ENCODE data around the gene XPO1.
"Not testable (repeated sequence)": the region's sequence is repeated elsewhere in the genome, so short reads cannot be mapped to it uniquely, and the experiment has no call there.

Gene XPO1

DNA sequence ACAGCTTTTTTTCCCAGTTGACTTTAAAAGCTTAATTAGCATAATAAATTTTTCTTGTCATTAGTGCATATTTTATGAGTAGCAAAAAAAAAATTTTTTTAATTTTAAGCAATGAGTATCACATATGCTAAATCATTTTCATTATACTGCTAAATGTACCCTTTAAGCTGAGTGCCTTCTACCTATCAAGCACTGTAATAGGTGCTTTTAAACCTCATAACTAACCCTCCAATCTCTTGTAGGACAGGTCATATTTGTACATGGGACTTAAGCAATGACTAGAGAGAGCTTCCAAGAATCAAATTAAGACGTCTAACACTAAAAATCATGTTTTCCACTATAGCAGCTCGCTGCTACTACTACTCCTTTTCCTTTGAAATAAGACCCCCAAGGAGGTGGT, 7.4 kb downstream of the XPO1 start:
- DNase-seq = no peak

DNA sequence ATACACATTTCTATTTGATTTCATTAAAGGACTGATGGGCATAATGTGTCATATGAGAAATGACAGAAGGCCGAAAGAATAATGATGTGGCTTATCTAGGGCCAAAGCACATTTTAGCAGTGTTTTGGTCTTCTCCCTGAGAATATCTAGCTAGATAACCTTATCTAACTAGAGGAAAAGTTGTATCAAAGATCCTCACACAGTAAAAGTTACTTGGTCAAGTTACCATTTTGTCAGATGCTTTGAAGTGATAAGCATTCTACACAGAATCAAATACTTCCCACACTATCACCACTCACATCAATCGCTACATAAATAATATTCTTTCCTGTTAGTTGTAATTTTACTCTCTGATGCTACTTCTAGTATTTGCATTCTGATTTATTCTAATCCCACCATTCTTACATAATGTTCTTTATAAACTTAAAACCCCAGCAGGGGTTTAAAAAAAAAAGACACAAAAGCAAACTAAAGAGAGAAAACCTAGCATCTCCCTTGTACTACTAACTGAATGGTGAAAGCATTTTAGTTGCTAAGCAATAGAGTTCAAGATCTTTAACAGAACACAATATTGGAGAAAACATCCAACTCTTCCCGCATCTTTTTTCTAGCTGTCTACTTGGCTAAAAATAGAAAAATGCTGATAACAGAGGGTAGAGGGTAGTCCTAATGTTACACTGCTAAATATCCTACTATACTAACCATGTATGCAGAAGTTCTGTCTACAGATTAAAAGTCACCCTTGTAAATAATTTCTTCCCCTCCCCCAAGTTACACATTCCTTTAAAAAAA, 8.0 kb downstream of the XPO1 start:
- no peak for DNase-seq

DNA sequence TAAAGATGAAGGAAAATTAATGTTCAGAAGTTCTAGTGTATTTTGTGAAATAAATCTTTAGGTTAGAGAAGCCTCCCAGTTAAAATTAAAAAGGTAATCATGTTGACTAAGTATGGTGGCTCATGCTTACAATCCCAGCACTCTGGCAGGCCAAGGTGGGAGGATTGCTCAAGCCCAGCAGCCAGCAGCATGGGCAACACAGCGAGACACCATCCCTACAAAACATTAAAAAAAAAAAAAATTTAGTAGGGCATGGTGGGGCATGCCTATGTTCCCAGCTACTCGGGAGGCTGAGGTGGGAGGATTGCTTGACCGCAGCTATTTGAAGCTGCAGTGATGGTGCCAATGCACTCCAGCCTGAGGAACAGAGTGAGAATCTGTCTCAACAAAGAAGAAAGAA, 17.9 kb downstream of the XPO1 start:
- no peak for DNase-seq

GRCh38 chr2:61512768-61513398, 25.3 kb downstream of the XPO1 start:
- DNase-seq = no peak

- DNase-seq = no peak
These were observed 27.2 kb downstream of the XPO1 start for GRCh38 chr2:61510674-61511671.

DNA sequence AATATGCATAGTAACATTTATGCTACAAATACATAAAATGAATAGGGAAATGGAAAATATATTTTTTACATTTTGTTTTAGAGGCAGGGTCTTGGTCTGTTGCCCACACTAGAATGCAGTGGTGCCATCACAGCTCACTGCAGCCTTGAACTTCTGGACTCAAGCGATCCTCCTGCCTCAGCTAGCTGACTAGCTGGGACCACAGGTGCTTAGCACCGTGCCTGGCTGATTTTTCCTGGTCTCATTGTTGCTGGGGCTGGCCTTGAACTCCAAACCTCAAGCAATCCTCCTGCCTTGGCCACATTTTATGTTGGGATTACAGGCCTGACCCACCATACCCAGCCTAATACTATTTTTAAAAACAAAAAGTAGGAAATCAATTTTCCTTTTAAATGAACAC, 33.2 kb downstream of the XPO1 start:
- no peak for DNase-seq

- DNase-seq = no peak
These were observed 39.1 kb downstream of the XPO1 start for GRCh38 chr2:61499060-61499459.

DNA sequence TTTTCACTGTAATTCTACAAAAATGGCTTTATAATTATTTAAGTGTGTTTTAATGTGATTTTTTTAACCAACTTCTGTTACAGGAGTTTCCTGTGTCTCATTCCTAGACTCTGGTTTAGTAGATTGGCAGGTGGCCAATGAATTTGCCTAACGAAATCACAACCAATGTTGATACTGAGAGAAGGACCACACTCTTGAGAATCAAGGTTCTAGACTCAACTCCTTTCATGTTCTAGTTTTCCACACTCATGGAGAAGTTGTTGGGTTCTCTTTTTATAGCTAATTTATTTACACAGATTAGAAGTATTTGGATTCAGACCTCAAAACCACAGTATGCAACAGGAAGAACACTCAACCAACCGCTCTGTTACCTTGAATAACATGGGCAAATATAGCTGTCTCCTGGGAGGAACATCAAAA, 44.6 kb downstream of the XPO1 start:
- no peak for DNase-seq

DNA sequence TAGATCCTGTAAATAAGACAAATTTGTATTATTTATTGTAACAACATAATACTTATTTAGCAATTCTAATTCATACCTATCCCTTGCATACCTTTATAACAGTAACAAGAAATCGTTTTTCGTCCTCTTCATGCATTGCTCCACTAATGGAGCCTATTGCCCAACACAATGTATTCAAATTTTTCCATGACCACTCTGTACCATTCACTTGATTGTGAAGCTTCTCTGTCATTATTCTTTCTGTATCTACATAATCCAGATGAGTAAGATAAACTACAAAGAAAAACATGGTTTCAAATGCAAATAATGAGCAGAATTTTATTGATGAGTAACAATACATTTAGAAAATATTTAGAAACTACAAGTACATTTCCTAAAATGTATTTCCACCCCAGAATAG, 45.7 kb downstream of the XPO1 start:
- DNase-seq = no peak

- DNase-seq = no peak
These were observed 52.9 kb downstream of the XPO1 start for GRCh38 chr2:61485281-61485680.

DNA sequence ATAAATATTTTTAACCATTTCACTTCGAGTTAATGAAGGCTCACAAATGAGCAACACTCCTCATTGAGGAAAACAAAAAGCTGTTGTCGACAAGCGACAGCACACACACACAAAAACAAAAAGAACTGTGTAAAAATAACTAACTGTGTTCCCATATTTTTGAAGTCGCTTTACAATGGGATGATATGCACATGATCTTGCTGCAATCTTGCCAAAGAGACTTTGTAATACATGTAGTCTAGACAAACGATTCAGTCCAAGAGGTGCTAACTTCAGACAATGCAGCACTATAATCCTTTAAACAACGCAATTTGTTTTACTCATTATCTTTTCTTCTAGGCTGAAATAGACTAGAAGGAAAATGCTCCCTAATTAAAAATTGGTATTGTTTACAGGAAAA, 60.1 kb downstream of the XPO1 start:
- no peak for DNase-seq

- DNase-seq = not testable (repeated sequence)
These were observed 61.1 kb downstream of the XPO1 start for GRCh38 chr2:61476929-61477589.

GRCh38 chr2:61471905-61472805, 66.0 kb downstream of the XPO1 start:
- DNase-seq = no peak

DNA sequence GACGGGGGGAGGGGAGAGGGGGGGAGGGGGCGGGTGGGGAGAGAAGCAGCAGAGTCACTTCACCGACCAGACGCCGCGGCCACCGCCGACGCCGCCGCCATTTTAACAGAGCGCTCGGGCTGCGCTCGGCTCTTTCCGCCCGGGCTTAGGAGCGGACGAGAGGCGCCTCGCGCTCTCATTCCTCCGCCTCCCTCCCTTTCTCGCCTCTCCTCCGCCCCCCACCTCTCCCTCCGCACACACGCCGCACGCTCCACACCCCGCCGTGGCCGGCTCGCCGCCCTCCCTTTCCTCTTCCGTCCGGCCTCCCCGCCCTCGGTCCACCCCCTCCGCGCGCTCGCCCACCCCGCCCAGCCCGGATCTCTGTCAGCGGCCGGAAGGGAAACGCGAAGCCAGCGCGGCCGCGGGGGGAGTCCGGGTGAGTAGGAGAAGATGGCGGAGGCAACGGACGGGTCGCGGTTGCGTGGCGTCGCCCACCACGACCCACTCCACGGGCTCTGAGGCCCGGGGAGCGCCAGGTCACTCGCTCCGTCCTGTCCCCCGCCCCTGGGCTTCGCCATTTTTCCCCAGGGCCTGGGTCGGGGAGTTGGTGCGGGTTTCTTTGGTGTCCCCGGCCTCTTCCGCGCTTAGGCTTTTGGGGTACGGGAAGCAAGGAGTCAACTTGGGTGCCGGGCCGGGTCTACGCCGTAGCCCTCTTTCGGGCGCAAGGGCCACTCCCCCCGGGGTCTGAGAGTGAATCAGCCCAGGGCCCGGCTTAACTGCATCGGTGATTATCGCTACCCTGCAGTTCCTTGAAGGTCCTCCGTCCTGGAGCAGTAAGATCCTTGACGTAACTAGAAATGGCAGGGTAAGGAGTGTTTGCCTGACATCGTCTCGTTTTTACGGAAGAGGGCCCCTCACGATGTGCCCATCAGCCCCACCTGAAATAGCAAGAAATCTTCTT, 66.9 kb downstream of the XPO1 start, which contains the start of gene USP34:
Gene USP34, minus strand, starts transcription at position 123 of the 940 bp plus-strand sequence. CDS start 395 bp downstream, outside the sequence.
- DNase-seq = peak; percentile 86

DNA sequence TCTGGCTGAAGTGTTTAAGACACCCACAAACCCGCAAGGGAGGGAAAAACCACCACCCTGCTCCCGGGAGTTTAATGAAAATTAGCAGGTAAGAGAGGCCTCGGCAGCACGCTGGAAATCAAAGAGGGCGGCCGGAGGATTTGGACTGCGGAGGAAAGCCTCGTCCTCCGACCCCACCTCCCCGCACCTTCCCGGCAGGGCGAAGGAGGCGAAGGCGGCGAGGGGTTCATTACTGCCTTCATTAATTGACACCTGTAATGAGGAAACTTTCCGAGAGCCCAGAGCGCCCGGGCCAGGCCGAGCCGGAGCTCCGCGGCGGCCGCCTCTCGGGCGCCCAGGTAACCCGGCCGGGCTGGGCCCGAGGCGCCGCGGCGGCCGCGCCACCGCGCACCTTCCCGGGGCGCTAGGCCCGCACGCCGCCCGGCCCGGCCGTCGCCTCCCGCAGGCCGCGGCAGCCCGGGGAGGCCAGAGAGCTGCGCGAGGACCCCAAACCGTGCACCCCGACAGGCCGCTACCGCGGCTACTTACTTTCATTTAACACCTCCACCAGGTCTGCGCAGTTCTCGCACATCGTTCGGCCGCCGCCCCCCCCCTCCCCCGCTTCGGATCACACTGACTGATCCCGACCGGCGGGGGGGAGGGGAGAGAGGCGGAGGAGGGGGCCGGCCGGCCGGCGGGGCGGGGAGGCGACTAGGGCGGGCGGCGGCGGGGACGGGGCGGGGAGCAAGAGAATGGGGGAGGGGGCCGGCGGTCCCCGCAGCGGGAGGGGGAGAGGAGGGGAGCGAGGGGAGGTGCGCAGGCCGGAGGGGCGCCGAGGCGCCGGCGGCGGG, 67.8 kb downstream of the XPO1 start:
- DNase-seq = peak; percentile 70

DNA sequence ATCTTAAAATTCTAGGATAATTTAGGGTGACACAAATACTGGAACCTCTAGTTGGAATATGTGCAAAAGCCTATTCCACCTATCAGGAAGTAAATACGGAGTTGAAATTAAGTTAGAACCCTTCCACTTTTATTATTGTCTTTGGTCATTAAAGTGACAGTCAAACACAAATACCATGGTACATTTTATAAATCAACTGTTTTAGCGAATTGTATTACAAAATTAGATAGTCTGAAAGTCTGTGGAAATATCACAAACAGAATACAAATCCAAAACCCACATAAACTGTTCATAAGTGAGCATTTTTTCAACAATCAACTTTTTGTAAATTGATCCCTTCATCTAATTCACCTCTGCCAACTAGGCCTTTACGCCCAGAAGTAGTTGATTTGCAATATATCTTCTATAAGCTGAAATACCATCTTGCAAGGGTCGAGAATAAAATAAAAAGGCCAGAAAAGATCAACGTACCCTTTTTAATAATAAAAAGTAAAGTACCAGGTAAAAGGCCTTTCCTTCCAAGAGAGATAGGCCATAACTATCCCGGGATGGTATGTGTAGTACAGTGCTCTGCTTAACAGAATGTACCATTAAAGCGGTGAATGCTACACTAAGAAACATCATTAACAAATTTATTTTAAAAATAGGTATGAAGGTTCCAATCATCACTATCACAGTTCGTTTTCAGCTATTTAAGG, 68.6 kb downstream of the XPO1 start:
- no peak for DNase-seq

DNA sequence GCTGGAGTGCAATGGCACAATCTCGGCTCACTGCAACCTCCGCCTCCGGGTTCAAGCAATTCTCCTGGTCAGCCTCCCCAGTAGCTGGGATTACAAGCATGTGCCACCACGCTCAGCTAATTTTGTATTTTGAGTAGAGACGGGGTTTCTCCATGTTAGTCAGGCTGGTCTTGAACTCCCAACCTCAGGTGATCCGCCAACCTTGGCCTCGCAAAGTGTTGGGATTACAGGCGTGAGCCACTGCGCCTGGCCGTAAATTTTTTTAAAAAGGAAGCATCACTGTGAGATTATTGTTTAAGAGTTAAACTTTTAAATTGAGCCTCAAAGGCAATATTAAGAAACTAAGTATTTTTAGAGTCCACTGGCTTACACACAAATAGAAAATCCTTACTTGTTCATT, 69.9 kb downstream of the XPO1 start:
- not testable (repeated sequence) for DNase-seq

GRCh38 chr2:61465045-61465444, 73.1 kb downstream of the XPO1 start:
- DNase-seq = no peak

Data from NCI-H1092 (cell line).